IMR-90 (cell line): ENCODE data around the gene SNRNP25. TPM values are rescaled to one million over a fixed set of nuclear protein-coding genes. Genes with fewer than 3 reads are reported as not detected.
A peak's percentile ranks its signal among the peaks of the same experiment; 100 is the strongest.

Experiments used
- ATAC-seq: fragments of 200-7000 bp; cut with Tn5 transposase; 2 replicates; pipeline ENCODE4 v1.9.1; 2020; ENCODE audit warnings: low read depth, mild to moderate bottlenecking, moderate library complexity
- BruUV-seq: library from RNA; stranded (reverse); fragments of 400-500 nt; replicated peaks from 2 replicates; lab custom pipeline; 2021; lab: Mats Ljungman, UMichigan
- CTCF ChIA-PET: fragments of 300-600 bp; formaldehyde crosslinking; extraction: SDS; loops from one replicate; lab custom pipeline; 2021; ENCODE audit warnings: antibody characterized with exemption; lab: Yijun Ruan, JAX
- POLR2A ChIA-PET: fragments of 300-600 bp; sonication (Branson Sonifier 250); formaldehyde crosslinking; loops from one replicate; lab custom pipeline; 2022; ENCODE audit warnings: antibody characterized with exemption; ENCODE audit not compliant: unreplicated experiment; lab: Charles Lee
- DNase-seq: peaks from one replicate; pipeline ENCODE4 v3.0.0; 2013
- H2AFZ ChIP-seq: replicated peaks from 2 replicates; pipeline ENCODE3; 2013; ENCODE audit warnings: low read length, mild to moderate bottlenecking; ENCODE audit not compliant: poor library complexity
- H2AK5ac ChIP-seq: 2 replicates; pipeline ENCODE4 v1.6.1; 2013; ENCODE audit warnings: low read depth, low read length, inconsistent platforms
- H2AK9ac ChIP-seq: replicated peaks from 2 replicates; pipeline ENCODE3; 2013; ENCODE audit warnings: mild to moderate bottlenecking, low read depth, low read length, moderate library complexity; ENCODE audit not compliant: poor library complexity
- H2BK120ac ChIP-seq: 2 replicates; pipeline ENCODE4 v1.6.1; 2013; ENCODE audit warnings: low read depth, low read length, inconsistent platforms
- H2BK15ac ChIP-seq: 3 replicates; pipeline ENCODE4 v1.6.1; 2013; ENCODE audit warnings: low read depth, low read length, inconsistent platforms
- H2BK20ac ChIP-seq: 2 replicates; pipeline ENCODE4 v1.6.1; 2013; ENCODE audit warnings: low read depth, mild to moderate bottlenecking, inconsistent platforms, low read length, moderate library complexity
- H2BK5ac ChIP-seq: 2 replicates; pipeline ENCODE4 v1.6.1; 2013; ENCODE audit warnings: mild to moderate bottlenecking, low read depth, low read length, inconsistent platforms; ENCODE audit not compliant: poor library complexity, severe bottlenecking
- H3K14ac ChIP-seq: replicated peaks from 2 replicates; pipeline ENCODE4 v1.6.1; 2013; ENCODE audit warnings: low read depth, low read length, inconsistent platforms
- H3K18ac ChIP-seq: 2 replicates; pipeline ENCODE4 v1.6.1; 2013; ENCODE audit warnings: low read depth, low read length, control low read depth
- H3K23ac ChIP-seq: 2 replicates; pipeline ENCODE4 v1.6.1; 2013; ENCODE audit warnings: low read depth, low read length, inconsistent platforms
- H3K27ac ChIP-seq: 2 replicates; pipeline ENCODE4 v1.5.1; 2013; ENCODE audit warnings: mild to moderate bottlenecking, control low read depth, low read length; ENCODE audit not compliant: insufficient read depth
- H3K27me3 ChIP-seq: 2 replicates; pipeline ENCODE4 v1.6.1; 2013; ENCODE audit warnings: low read length; ENCODE audit not compliant: control insufficient read depth, insufficient read depth
- H3K36me3 ChIP-seq: 2 replicates; pipeline ENCODE4 v1.6.1; 2013; ENCODE audit warnings: low read length, mixed read lengths; ENCODE audit not compliant: control insufficient read depth, insufficient read depth
- H3K4ac ChIP-seq: 2 replicates; pipeline ENCODE4 v1.6.1; 2013; ENCODE audit warnings: low read depth, low read length, inconsistent platforms
- H3K4me1 ChIP-seq: 2 replicates; pipeline ENCODE4 v1.6.1; 2013; ENCODE audit warnings: low read length, mixed read lengths; ENCODE audit not compliant: control insufficient read depth, insufficient read depth
- H3K4me2 ChIP-seq: 2 replicates; pipeline ENCODE4 v1.6.1; 2013; ENCODE audit warnings: low read depth, mild to moderate bottlenecking, control low read depth, low read length, moderate library complexity
- H3K4me3 ChIP-seq: 2 replicates; pipeline ENCODE4 v1.5.1; 2013; ENCODE audit warnings: low read depth, mild to moderate bottlenecking, control low read depth, low read length, moderate library complexity; ENCODE audit not compliant: insufficient read depth
- H3K56ac ChIP-seq: 2 replicates; pipeline ENCODE4 v1.6.1; 2013; ENCODE audit warnings: low read length, inconsistent platforms; ENCODE audit not compliant: insufficient read depth; ENCODE audit errors: extremely low read depth
- H3K79me1 ChIP-seq, 2 experiments: 2 replicates each; pipeline ENCODE4 v1.6.1; 2013; ENCODE audit warnings: low read length in 2 of 2, inconsistent platforms in 1 of 2, low read depth in 1 of 2
- H3K9ac ChIP-seq: 2 replicates; pipeline ENCODE4 v1.6.1; 2013; ENCODE audit warnings: low read depth, low read length, control low read depth
- H3K9me1 ChIP-seq: 2 replicates; pipeline ENCODE4 v1.6.1; 2013; ENCODE audit warnings: low read length, inconsistent platforms; ENCODE audit not compliant: insufficient read depth
- H3K9me3 ChIP-seq: 2 replicates; pipeline ENCODE4 v1.6.1; 2013; ENCODE audit warnings: low read length; ENCODE audit not compliant: control insufficient read depth, insufficient read depth
- H4K20me1 ChIP-seq: 2 replicates; pipeline ENCODE4 v1.6.1; 2013; ENCODE audit warnings: low read length, inconsistent platforms; ENCODE audit not compliant: insufficient read depth
- H4K5ac ChIP-seq: 2 replicates; pipeline ENCODE4 v1.6.1; 2013; ENCODE audit warnings: mild to moderate bottlenecking, low read depth, low read length, control low read depth
- H4K8ac ChIP-seq, 2 experiments: 2 replicates each; pipeline ENCODE4 v1.6.1; 2013; ENCODE audit warnings: low read depth in 2 of 2, low read length in 2 of 2, control low read depth in 1 of 2, inconsistent platforms in 1 of 2
- H4K91ac ChIP-seq: 2 replicates; pipeline ENCODE4 v1.6.1; 2013; ENCODE audit warnings: low read depth, low read length, inconsistent platforms; ENCODE audit not compliant: insufficient read depth
- BHLHE40 ChIP-seq: fragments of 150-350 bp; IDR thresholded peaks from 2 replicates; pipeline ENCODE4 v1.6.1; 2016; ENCODE audit warnings: mild to moderate bottlenecking, low read depth, low read length
- CEBPB ChIP-seq: IDR thresholded peaks from 2 replicates; pipeline ENCODE4 v1.6.1; 2012; ENCODE audit warnings: low read depth, low read length, improper control_type of control experiment
- CHD1 ChIP-seq: IDR thresholded peaks from 2 replicates; pipeline ENCODE4 v1.6.1; 2012; ENCODE audit warnings: low read depth, low read length, improper control_type of control experiment
- FOS ChIP-seq: fragments of 150-350 bp; IDR thresholded peaks from 2 replicates; pipeline ENCODE4 v1.6.1; 2016; ENCODE audit warnings: low read depth, low read length
- MAFK ChIP-seq: IDR thresholded peaks from 2 replicates; pipeline ENCODE4 v1.6.1; 2012; ENCODE audit warnings: low read depth, low read length, improper control_type of control experiment
- MAZ ChIP-seq: IDR thresholded peaks from 2 replicates; pipeline ENCODE4 v1.6.1; 2012; ENCODE audit warnings: low read depth, mild to moderate bottlenecking, low read length, improper control_type of control experiment, moderate library complexity, borderline replicate concordance
- MXI1 ChIP-seq: IDR thresholded peaks from 2 replicates; pipeline ENCODE4 v1.6.1; 2012; ENCODE audit warnings: low read depth, mild to moderate bottlenecking, low read length, moderate library complexity, borderline replicate concordance
- NFE2L2 ChIP-seq: fragments of 150-350 bp; IDR thresholded peaks from 2 replicates; pipeline ENCODE4 v1.6.1; 2016; ENCODE audit warnings: low read depth, mild to moderate bottlenecking, low read length
- POLR2A ChIP-seq: IDR thresholded peaks from 2 replicates; pipeline ENCODE4 v1.6.1; 2012; ENCODE audit warnings: mild to moderate bottlenecking, low read depth, low read length
- RAD21 ChIP-seq: IDR thresholded peaks from 2 replicates; pipeline ENCODE4 v1.6.1; 2012; ENCODE audit warnings: low read length, improper control_type of control experiment
- RCOR1 ChIP-seq: IDR thresholded peaks from 2 replicates; pipeline ENCODE4 v1.6.1; 2012; ENCODE audit warnings: mild to moderate bottlenecking, low read length, improper control_type of control experiment; ENCODE audit not compliant: insufficient replicate concordance
- RFX5 ChIP-seq: IDR thresholded peaks from 2 replicates; pipeline ENCODE4 v1.8.0; 2012; ENCODE audit warnings: low read depth, mild to moderate bottlenecking, low read length, moderate library complexity
- SMC3 ChIP-seq: fragments of 150-350 bp; IDR thresholded peaks from 2 replicates; pipeline ENCODE4 v1.6.1; 2016; ENCODE audit warnings: low read depth, mild to moderate bottlenecking, antibody characterized with exemption, low read length, moderate library complexity
- WGBS, 2 experiments: methylation state at CpG; one replicate each; pipeline versions ENCODE4 v1.1.5 to v1.1.7; 2013; ENCODE audit warnings: missing lambda C conversion rate in 2 of 2; ENCODE audit not compliant: insufficient read length in 1 of 2; ENCODE audit errors: extremely low coverage in 2 of 2; 5-methylcytosine and 5-hydroxymethylcytosine counted together
- dilution Hi-C: fragments of 300-500 bp; cut with HindIII; formaldehyde crosslinking; loops from one replicate; pipeline ENCODE4 v1.14.3; 2018; ENCODE audit warnings: low sequenced_read_pairs; ENCODE audit not compliant: unreplicated experiment
- in situ Hi-C: fragments of 300-500 bp; cut with MboI; formaldehyde crosslinking; loops from 3 replicates; pipeline ENCODE4 v1.14.3; 2019; ENCODE audit warnings: low sequenced_read_pairs, inconsistent platforms, mixed read lengths
- intact Hi-C: fragments of 100-400 bp; cut with micrococcal nuclease; formaldehyde crosslinking; loops from 2 replicates; pipeline ENCODE4 v1.10.0; 2022
- polyA plus RNA-seq, 3 experiments: library from polyadenylated mRNA; depleted of rRNA; stranded (reverse); fragments of >200 nt; gene quantifications; 2 replicates each; pipeline ENCODE4 v1.2.3, GENCODE V29; 2012; ENCODE audit warnings: low replicate concordance in 1 of 3
- total RNA-seq: library from RNA; depleted of rRNA; stranded (reverse); fragments of >200 nt; gene quantifications from 2 replicates; pipeline ENCODE4 v1.2.3, GENCODE V29; 2012
- TF ChIP-seq, protein P1 (sequence below): fragments of 150-350 bp; IDR thresholded peaks from 2 replicates; pipeline ENCODE4 v1.6.1; 2016; ENCODE audit warnings: low read depth, mild to moderate bottlenecking, low read length, moderate library complexity, borderline replicate concordance
- TF ChIP-seq, protein P2 (sequence below): conservative IDR thresholded peaks from 2 replicates; pipeline ENCODE4 v1.5.1; 2012; ENCODE audit warnings: mild to moderate bottlenecking, low read depth, low read length, improper control_type of control experiment

SNRNP25 gene
- total and polyA plus RNA-seq, 2 of the 4 experiments (the other 2 are of a cell fraction), result 67.2 to 88.0 TPM

DNA sequence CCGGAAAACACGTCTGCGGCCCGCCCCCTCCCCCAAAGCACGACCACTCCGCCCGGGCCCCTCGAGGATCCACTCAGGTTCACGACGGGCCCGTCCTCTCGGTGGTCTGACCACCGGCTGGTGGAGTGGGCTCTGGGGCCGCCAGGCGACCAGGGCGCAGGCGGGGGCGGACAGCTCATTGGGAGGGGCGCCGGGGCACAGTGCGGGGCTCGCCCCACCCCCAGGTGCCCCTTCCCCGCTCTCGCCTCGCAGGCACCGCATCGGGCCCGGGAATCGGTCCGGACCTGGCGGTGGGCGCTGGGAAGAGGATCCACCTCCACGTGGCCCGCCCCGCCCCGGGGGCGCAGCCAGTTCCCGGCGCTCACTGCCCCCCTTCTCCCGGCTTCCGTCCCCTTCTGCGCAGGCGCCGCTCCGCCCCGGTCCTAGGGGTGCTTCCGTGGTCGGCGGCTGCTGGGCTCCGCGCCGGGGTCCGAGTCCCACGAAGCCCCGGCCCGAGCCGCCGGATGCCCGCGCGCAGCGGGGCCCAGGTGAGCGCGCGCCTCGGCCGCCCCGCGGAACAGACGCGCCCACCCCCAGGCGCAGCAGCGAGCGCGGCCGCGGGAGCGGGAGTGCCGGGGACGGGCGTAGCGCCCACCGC is 24.3 kb downstream of the SNRNP25 start, which contains the start of gene MPG:
Gene MPG (plus strand): TSS at position 419 of the 637 bp plus-strand sequence. CDS start 85 bp downstream, at position 504.
- in situ Hi-C loops, result no loop called here
- ChIA-PET POLR2A (no interaction called here), CTCF (no interaction called here)
- TF ChIP-seq FOS (no peak), MAFK (no peak), RCOR1 (no peak), CHD1 (no peak), CEBPB (no peak), BHLHE40 (no peak), RFX5 (no peak), MAZ (peak; percentile 91; the same call in 1 of the 2 replicates), RAD21 (no peak), NFE2L2 (no peak), SMC3 (no peak), MXI1 (peak; percentile 75; the same call in 1 of the 2 replicates), POLR2A (peak; percentile 81)
- TF ChIP-seq, protein P1, sequence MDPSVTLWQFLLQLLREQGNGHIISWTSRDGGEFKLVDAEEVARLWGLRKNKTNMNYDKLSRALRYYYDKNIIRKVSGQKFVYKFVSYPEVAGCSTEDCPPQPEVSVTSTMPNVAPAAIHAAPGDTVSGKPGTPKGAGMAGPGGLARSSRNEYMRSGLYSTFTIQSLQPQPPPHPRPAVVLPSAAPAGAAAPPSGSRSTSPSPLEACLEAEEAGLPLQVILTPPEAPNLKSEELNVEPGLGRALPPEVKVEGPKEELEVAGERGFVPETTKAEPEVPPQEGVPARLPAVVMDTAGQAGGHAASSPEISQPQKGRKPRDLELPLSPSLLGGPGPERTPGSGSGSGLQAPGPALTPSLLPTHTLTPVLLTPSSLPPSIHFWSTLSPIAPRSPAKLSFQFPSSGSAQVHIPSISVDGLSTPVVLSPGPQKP, result no peak
- TF ChIP-seq, protein P2, sequence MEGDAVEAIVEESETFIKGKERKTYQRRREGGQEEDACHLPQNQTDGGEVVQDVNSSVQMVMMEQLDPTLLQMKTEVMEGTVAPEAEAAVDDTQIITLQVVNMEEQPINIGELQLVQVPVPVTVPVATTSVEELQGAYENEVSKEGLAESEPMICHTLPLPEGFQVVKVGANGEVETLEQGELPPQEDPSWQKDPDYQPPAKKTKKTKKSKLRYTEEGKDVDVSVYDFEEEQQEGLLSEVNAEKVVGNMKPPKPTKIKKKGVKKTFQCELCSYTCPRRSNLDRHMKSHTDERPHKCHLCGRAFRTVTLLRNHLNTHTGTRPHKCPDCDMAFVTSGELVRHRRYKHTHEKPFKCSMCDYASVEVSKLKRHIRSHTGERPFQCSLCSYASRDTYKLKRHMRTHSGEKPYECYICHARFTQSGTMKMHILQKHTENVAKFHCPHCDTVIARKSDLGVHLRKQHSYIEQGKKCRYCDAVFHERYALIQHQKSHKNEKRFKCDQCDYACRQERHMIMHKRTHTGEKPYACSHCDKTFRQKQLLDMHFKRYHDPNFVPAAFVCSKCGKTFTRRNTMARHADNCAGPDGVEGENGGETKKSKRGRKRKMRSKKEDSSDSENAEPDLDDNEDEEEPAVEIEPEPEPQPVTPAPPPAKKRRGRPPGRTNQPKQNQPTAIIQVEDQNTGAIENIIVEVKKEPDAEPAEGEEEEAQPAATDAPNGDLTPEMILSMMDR, result no peak

More for the DNA sequence above, 24.3 kb downstream of the SNRNP25 start, which contains the start of gene MPG:
- Histone ChIP-seq H3K9me3 (no peaks in the 10 kb centered on the region), H3K9ac (peak within 1 kb of the TSS; percentile 93), H2BK5ac (peak within 1 kb of the TSS; percentile 94), H4K8ac (peak within 1 kb of the TSS; percentile 92 to 95), H2BK120ac (peak within 1 kb of the TSS; percentile 72), H2AFZ (peak within 1 kb of the TSS; percentile 82), H3K4me2 (peak within 1 kb of the TSS; percentile 98), H2BK15ac (peak within 1 kb of the TSS; percentile 42; the same call in 1 of the 3 replicates), H3K27ac (peak within 1 kb of the TSS; percentile 98), H3K14ac (peak within 1 kb of the TSS; percentile 85), H4K91ac (peak within 1 kb of the TSS; percentile 93), H4K20me1 (peaks cover 11% of the 10 kb centered on the region), H3K36me3 (peaks cover 20% of the 10 kb centered on the region), H2AK5ac (peak within 1 kb of the TSS; percentile 97), H3K56ac (peak within 1 kb of the TSS; percentile 62), H3K4ac (peak within 1 kb of the TSS; percentile 93), H2AK9ac (peak within 1 kb of the TSS; percentile 98), H3K79me1 (peaks cover 5 to 38% of the 10 kb centered on the region in 2 experiments), H3K9me1 (peaks cover 14% of the 10 kb centered on the region), H3K4me1 (peaks cover 39% of the 10 kb centered on the region), H3K23ac (peak within 1 kb of the TSS; percentile 80), H3K18ac (peak within 1 kb of the TSS; percentile 31), H2BK20ac (peak within 1 kb of the TSS; percentile 55; the same call in 1 of the 2 replicates), H3K4me3 (peak within 1 kb of the TSS; percentile 85), H4K5ac (peak within 1 kb of the TSS; percentile 86), H3K27me3 (no peaks in the 10 kb centered on the region)
- dilution Hi-C loops, result no loop called here
- DNase-seq (peak; percentile 72), ATAC-seq (peak; percentile 63)
- WGBS, 2 experiments, result 1% methylated on average over 60 of the region's 83 CpGs; no CpG with 5 or more reads in 1 of the 2 experiments
- intact Hi-C loops, result no loop called here
- no TSS peak for BruUV-seq
